Left ventricle myocardium superior (tissue), 1 donor: ENCODE measurements around the gene ITPR3. TPM values are rescaled to one million over a fixed set of nuclear protein-coding genes. Genes with fewer than 3 reads are reported as not detected.
A peak's percentile ranks its signal among the peaks of the same experiment; 100 is the strongest.
"Not testable (repeated sequence)": the region's sequence is repeated elsewhere in the genome, so short reads cannot be mapped to it uniquely, and the experiment has no call there.

ENCODE experiments used
- ATAC-seq: fragments of 200-7000 bp; cut with Tn5 transposase; one replicate; pipeline ENCODE4 v1.9.1; 2020; ENCODE audit warnings: mild to moderate bottlenecking, moderate library complexity
- DNase-seq: peaks from one replicate; pipeline ENCODE4 v3.0.0-alpha.2; 2020
- intact Hi-C: fragments of 100-400 bp; cut with micrococcal nuclease; formaldehyde crosslinking; loops from one replicate; pipeline ENCODE4 v1.11.0; 2022
- total RNA-seq: library from RNA; stranded (reverse); fragmentation: NEBNext Ultra II Directional; extraction: Animal tissue kit (Norgen Biotek cat#: 25700); gene quantifications from one replicate; pipeline ENCODE4 v1.2.1, GENCODE V29; 2021
- donor health status: DM: no; HTN: yes; CAD: no; lungs with severe emphysema.

ITPR3 gene
- total RNA-seq, 1 donor from 2014 or later, result 6.1 TPM

DNA sequence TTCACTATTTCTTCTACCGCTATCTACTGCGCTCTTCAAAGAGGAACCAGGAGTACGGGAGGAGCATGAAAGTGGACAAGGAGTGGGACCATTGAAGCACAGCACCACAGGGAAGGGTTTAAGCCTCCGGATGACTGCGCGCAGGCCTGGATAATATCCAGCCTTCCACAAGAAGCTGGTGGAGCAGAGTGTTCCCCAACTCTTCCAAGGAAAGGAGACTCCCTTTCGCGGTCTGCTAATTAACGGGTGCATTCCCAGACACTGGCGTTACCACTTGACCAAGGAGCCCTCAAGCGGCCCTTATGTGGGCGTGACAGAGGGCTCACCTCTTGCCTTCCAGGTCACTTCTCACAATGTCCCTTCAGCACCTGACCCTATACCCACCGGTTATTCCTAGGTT lies 10.4 kb downstream of the ITPR3 start:
- DNase-seq, ATAC-seq: not testable (repeated sequence)
- intact Hi-C loops, result loop anchor here (5.0 kb wide), 1 partner anchor 39 kb away; no protein-coding TSS in a partner anchor

DNA sequence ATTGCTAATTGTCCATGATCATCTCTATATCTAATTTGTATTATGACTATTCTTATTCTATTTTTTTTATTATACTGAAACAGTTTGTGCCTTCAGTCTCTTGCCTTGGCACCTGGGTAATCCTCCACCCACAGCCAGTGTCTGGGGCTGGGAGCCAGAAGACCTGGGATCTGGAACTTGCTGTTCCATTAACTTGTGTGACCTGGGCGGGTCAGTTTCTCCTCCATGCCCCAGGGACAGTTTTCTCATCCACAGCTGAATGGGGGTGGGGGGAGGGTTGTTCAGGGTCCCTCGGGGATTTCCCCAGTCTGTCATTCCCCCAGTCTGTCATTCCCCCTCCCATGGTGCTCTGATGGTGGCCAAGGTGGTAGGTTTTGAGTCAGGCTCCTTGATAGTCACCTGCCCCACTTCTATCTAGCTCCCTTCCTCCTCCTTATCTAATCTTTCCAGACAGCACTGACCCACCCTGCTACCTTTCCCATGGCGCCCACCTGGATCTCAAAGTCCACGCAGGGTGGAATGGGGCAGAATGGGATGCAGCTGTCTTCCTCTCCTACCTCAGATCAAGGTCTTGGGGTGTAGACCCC lies 10.9 kb downstream of the ITPR3 start:
- no peak for DNase-seq
- intact Hi-C loops, result loop anchor here (5.0 kb wide), 1 partner anchor 40 kb away; no protein-coding TSS in a partner anchor

DNA sequence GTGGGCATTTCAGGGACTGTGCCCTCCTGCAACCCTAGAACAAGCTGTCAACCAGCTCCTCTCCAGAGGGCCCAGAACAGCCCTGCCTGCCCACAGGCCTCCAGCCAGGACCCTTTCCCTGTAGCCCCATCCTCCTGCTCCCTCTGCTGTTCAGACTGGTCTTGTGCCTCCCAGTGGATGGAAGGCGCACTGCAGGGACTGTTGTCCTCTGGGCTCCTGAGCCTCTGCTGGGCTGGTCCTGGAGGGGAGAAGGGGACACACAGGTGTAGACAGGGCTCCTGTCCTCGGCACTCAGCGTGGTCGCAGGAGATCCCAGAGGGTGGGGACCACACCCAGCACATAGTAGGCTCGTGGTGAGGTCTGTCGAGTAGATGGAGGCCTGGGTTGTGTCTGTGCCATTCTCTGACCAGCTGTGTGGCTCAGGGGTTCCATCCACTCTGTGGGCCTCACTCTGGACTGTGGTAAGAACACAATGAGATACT lies 11.5 kb downstream of the ITPR3 start:
- ATAC-seq (peak; percentile 28), DNase-seq (peak; percentile 51)
- intact Hi-C loops, result loop anchor here (5.0 kb wide), 1 partner anchor 40 kb away; no protein-coding TSS in a partner anchor

More for the DNA sequence above, 10.9 kb downstream of the ITPR3 start:
- no peak for ATAC-seq

DNA sequence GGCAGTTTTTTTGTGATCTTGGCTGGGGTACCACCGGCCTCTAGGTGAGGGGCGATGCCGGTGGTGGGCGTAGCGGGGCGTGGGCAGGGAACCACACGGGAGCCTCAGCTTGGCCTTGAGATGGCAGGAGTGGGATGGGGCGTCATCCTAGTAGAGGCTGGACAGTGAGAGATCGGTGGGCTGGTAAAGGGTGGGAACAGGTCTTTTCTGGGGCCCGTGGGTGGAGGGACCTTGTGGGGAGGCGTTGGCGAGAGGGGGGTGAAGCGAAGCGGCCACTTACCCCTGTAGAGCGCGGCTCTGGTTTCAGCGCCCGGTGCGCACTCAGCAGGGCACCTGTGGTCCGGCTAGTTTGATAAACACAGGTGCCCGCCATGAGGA lies 12.0 kb downstream of the ITPR3 start:
- DNase-seq (no peak), ATAC-seq (no peak)
- intact Hi-C loops, result loop anchor here (5.0 kb wide), 1 partner anchor 41 kb away; no protein-coding TSS in a partner anchor

DNA sequence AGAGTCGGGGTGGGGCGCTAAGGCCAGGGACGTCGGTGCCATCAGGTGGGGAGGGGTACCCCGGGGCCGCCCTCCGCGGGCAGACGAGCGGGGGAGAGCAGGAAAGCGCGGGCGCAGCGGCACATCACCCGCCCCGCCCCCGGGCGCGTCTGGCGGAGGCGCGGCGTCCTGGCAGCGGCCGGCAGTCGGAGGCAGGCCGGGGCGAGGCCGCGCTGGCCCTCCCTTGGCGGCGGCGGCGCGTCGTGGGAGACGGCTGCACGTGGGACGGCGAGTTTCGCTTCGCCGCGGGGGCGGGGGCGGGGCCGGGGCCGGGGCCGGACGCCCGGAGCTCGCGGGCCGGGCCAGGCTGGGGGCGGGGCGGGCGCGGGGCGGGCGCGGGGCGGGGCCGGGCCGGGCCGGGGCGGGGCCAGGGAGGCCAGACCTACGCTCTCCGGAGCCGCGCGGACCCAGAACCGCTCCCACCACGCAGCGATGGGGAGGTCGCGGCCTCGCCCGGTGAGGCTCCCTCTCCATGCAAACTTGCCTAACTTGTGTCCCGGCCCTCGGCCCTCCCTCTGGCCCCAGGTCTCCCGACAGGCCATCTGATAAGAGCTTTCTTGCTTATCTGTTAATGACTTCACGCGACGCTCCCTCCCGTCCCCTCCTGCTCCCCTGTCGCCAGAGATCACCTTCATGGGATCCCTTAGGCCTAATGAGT lies 12.5 kb downstream of the ITPR3 start:
- intact Hi-C loops, result loop anchor here (5.0 kb wide), 1 partner anchor 41 kb away; no protein-coding TSS in a partner anchor
- peak; percentile 87 for ATAC-seq
- DNase-seq, result peak; percentile 85

DNA sequence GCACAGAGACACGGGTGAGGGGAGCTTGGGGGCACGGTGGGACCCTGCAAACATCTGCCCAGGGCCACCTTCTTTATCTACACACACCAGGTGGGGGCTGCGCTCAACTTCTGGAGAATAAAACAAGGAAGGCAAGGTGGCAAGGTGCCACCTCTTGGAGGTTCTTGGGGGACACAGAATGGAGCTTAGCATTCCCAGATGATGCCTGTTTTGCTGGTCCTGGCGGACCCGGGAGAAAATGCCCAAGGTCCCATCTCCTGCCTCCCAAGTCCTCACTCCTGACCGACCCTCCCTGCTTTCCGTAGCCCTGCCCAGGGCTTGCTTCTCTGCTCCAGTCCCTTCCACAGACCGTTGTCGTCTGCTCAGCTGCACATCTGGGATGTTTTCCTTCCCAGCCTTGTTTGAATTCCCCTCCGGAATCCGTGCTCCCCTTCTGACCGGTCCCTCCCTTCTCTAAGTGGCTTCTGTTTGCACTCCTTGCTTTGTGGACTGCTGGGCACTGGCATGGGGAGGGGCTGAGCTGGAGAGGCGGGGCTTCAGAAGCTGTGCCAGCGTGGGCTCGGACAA lies 13.1 kb downstream of the ITPR3 start:
- ATAC-seq (peak; percentile 33), DNase-seq (no peak)
- intact Hi-C loops, result loop anchor here (5.0 kb wide), 1 partner anchor 42 kb away; no protein-coding TSS in a partner anchor

DNA sequence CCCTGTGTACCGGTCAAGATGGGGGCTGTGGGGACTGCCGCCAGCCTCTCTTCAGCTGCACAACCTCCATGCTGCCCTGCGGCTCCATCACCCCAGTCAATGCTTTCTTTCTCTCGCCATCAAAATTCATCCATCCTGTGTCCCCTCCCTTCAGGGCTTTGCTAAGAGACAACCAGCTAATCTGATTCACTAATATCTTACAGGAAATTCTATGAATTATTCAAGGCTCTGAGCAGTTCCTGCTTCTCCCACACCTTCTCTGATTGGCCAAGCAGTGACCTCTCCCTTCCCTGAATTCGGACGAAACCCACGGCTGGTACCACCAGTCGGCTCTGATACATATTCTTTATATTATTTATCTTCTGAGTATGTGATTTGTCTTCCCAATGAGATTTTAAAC lies 13.8 kb downstream of the ITPR3 start:
- no peak for ATAC-seq
- no peak for DNase-seq
- intact Hi-C loops, result loop anchor here (5.0 kb wide), 1 partner anchor 43 kb away; no protein-coding TSS in a partner anchor

DNA sequence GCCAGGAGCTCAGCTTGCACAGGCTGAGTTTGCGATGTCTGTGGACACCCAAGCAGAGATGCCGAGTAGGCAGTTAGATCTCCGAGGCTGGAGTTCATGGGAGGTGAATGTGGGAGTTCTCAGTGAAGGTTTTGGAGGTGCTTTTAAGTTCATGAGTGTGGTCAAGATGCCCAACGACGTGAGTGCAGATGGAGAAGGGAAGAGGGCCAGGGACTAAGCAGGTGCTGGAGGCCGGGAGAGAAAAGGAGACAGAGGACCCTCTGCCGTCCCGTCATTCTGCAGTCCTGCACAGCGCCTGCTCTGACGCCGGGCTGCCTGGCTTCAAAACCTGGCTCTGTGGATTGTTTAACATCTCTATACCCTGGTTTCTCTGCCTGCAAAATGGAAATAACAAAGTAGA lies 15.5 kb downstream of the ITPR3 start:
- ATAC-seq, result no peak
- intact Hi-C loops, result no loop called here
- no peak for DNase-seq

DNA sequence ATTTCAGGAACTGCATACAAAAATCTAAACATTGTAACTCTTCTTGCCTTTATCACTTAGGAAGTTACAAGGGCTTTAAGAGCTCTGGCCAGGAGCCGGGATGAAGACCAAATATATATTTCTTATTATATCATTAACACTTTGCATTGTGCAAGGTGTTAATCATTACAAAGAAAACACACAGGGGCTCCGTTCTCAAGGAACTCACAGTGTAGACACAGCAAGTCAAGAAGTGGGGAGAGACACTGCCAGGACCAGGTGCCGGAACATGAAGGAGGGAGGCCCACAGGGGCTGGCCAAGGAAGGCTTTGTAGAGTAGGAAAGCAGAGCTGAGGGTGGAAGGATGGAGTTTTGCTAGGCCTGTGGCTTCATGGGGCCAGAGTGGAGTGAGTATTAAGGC lies 17.4 kb downstream of the ITPR3 start:
- intact Hi-C loops, result no loop called here
- DNase-seq (no peak), ATAC-seq (no peak)

DNA sequence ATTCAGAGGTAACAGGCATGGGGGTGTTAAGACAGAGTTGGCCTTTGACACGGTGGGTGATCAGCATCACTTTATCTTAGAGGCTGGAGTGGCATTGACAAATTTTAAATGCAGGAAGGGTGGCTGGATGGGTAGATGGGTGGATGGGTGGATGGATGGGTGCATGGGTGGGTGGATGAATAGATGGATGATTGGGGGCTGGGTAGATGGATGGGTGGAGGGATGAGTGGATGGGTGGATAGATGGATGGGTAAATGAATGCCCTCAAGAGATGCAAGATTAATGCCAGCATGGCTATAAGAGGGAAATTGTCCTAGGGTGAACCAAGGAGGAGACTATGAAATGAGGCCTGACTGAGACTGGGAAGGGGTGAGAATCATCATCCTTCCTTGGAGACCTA lies 18.4 kb downstream of the ITPR3 start:
- intact Hi-C loops, result no loop called here
- ATAC-seq (no peak), DNase-seq (no peak)

DNA sequence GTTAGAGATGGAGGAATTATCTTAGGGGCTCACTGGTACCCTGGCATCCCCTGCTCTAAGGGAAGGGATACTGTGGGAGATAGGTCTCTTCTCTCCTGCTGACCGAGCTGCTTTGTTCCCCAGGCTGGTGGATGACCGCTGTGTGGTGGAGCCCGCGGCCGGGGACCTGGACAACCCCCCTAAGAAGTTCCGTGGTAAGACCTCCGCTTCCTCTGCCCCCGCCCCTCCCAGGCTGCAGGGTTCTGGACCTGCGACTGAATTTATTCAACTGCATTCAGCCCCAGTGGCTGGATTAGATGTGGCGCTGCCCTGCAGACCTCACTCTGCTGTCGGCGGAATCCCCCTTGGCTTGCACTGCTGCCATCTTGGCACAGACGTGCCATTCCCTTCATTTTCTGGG lies 19.2 kb downstream of the ITPR3 start:
- no peak for ATAC-seq
- DNase-seq, result no peak
- intact Hi-C loops, result no loop called here

DNA sequence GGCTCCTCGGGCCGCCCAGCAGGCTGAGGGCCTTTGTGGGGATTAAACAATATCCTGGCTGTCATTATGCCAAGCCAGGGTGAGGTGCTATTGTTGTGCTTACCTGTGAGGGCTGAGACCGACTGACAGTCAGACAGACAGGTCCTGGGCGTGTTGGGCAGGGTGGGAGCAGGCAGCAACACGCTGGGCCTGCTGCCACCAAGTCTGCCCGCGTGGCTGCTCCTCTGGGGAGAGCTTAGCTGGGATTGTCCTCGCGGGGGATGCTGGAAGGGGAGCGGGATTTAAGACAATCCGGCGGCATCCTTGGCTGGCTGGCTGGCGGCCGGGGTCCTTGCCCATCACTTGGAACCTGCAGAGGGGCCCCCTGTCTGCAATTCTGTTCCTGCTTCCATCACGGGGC lies 20.0 kb downstream of the ITPR3 start:
- intact Hi-C loops, result no loop called here
- no peak for ATAC-seq
- no peak for DNase-seq

DNA sequence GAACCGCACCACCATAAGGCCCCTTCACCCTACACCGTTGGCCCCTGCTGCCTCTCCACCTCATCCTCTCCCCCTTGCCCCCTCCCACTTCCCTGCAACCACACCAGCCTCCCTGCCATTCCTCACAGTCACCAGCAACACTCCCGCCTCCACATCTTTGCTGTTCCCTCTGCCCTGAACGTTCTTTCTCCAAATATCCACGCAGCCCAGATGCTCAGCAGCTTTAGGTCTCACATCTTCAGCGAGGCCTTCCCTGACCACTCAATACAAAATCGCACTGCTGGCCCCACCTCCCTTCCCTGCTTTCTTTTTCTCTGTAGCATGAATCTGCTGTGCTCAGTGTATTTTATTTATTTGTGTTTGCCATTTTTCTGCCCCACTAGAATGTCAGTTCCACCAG lies 20.5 kb downstream of the ITPR3 start:
- intact Hi-C loops, result no loop called here
- DNase-seq (no peak), ATAC-seq (no peak)

DNA sequence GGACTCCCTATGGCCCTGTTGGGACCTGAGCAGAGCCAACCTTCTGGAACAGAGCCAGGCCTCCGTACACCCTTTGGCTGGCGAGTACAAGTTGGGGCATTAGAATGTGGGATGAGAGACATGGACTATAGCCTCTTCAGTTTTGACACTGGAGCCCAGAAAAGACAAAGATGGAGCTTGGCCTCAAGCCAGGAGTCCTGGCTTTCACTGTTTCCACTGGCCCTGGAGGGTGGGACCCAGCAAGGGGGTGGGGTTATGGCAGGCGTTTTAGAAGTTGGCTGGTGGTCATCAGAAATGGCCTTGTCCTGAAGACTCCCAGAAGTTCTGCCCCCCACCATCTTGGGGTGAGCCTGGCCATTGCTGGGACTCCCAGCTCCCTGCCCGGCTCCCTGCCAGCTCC lies 21.8 kb downstream of the ITPR3 start:
- intact Hi-C loops, result no loop called here
- ATAC-seq (peak; percentile 43), DNase-seq (no peak)

DNA sequence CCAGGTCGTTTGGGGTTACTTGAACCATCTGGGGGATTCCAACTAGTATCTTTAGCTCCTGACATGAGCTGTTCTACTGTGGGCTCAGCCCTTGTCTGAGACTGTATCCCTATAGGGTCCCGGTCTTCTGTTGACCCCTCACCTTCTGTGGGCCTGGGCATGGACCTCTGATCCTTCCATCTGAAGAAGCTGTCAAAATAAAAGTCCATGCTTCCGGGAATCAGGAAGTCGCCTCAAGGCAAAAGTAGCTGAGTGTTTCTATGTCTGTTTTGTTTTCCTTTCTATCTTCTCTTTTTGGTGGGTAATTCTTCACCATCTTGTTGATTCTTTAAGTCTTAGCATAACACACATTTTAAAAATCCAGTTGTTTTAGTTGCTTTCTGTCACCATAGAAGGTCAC lies 30.3 kb downstream of the ITPR3 start:
- DNase-seq (no peak), ATAC-seq (no peak)
- intact Hi-C loops, result no loop called here

DNA sequence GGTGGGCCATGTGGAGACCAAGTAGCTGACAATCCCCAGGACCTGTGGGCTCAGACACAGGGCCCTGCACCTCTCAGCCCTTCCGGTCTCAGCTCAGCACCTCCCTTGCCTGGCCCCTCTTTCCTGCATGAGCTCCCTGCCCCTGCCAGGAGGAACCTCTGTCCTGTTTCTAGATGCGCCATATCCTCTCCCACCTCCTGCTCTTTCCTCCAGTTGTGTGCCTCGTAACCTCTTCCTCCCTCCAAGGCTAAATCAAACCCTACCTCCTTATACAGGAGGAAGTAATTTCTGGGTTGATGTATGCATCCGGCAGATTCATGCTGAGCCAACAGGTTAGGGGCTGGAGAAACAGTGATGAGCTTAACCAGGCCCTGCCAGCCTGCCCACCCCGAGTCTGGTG lies 30.9 kb downstream of the ITPR3 start:
- intact Hi-C loops, result no loop called here
- DNase-seq, result no peak
- ATAC-seq, result no peak

DNA sequence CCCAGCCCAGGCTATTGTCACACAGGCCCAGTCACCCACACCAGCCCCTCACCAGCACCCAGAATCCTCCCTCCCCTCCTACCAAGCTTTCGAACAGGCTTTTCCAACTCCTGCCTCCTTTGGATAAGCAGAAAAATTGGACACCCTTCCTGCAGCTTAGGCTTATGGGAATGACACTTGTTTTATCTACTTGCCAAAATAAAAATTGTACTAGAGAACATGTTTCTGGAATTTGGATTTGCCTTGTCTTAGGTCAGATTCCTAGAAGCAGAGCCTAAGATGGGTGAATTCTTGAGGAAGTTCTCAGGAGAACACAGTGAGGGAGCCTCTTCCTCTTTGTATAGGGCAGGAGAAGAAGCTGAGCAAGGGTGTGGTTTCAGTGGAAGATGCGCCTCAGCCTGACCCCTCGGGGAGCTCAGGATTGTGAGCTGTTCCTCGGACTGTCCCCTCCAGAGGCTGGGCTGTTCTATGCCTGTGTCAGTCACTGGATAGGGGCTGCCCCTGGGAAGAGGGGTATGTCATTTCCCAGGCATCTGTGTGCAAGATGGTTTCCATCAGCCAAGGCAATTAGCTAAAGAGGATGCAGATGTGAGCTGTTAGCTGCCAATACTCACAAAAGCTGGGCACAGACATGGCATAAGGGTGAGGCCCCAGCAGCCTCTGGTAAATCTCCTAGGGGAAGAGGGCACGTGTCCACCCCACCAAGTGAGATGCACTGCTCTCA lies 33.9 kb downstream of the ITPR3 start:
- ATAC-seq, result no peak
- DNase-seq, result no peak
- intact Hi-C loops, result no loop called here

DNA sequence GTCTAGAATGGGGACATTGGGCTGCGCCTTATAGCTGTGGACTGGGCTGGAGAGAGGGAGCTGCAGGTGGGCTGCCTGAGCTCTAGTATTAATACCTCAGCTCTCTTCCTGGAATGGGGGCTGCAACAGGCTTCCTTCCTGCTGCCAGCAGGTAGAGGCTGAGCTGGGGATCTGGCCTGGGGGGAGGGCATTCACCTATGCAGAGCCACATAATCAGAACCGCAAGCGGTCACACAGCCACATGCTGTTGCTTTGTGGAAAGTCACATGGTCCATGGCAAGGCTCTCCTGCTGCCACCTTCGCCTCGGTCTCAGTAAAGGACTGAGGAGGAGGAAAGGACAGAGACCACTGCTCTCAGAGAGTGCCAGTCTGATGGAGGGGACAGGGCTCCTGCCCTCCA lies 35.7 kb downstream of the ITPR3 start:
- intact Hi-C loops, result no loop called here
- DNase-seq (no peak), ATAC-seq (no peak)

DNA sequence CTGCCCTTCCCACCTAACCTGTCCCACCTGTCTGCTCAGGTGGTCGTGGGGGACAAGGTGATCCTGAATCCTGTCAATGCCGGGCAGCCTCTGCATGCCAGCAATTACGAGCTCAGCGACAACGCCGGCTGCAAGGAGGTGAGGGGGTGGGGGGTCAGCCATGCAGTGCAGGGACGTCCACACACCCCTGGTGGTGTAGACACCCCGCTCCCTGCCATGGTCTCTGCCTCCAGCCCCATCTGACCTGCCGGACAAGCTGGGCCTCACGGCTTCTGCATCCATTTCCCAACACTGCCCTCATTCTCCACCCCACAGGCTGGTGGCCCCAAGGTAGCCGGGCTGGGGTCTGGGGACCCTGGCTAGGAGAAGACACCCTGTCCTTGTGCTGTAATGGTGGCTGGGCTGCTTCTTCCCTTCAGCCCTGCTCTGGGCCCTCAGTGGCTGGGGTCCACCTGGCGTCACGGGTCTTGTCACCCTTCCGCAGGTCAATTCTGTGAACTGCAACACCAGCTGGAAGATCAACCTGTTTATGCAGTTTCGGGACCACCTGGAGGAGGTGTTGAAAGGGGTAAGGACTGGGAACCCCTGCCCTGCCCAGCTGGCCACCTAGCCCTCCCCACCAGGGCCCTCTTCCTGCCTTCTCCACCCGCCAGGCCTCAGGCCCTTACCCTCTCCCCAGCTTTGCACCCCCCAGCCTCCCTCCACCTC lies 38.0 kb downstream of the ITPR3 start:
- intact Hi-C loops, result no loop called here
- ATAC-seq, result no peak
- DNase-seq, result no peak
